HG02763 (cell line): ENCODE results near the gene FGFRL1.

Experiments used
- ATAC-seq: cut with Tn5 transposase; IDR thresholded peaks from one replicate; pipeline ENCODE4 v1.9.1; 2021; ENCODE audit warnings: mild to moderate bottlenecking, moderate library complexity; ENCODE audit not compliant: unreplicated experiment

FGFRL1 gene

DNA sequence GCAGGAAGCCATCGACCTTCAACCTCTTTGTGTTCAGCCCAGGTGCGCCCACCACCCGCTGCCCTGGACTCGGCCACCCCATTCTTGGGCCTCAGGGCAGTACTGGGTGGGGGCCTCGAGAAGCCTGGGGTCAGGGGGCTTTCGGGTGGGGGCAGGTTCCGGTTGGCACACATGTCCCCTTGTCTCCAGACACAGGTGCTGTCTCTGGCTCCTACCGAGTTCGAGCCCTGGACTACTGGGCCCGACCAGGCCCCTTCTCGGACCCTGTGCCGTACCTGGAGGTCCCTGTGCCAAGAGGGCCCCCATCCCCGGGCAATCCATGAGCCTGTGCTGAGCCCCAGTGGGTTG, 7.4 kb upstream of the FGFRL1 start:
- ATAC-seq, result no peak

DNA sequence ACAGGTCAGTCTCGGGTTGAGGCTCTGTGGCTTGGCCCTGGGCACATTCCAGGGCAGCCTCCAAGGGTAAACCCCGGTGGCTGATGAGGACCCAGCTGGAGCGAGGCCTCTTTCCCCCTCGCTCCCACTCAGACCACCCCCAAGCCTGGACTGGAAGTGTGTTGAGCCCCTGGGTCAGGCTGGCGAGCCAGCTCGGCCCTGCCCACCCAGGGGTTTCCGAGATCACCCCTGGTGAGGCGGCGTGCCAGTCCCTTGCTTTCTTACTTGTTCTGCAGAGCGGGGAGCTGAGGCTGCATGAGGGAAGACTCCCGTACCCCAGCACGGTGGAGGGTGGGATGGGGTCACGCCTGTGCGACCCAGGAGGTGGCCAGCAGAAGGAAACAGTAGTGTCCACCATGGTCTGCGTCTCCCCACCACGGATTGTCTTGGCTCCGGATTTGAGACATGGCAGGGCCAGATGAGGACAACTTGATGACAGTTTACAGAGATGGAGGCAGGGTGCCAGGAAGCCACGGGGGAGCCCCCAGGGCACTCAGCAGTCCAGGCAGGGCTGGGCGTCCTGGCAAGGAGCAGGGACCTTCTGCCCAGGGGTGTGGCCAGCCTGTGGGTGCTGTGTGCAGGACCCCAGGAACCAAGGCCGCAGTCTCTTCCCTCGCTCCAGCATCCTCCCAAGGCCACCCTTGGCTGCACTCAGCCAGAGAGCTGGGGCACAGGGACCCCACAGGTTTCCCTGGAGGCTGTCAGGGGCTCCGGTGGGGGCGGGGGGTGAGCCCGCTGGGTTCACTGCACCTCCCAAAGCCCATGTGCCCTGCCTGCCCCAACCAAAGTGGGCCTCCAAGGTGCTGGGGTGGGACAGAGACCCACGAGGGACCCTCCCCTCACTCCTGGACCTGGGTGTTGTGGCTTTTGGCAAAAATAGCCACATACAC, 6.6 kb upstream of the FGFRL1 start:
- ATAC-seq, result no peak

DNA sequence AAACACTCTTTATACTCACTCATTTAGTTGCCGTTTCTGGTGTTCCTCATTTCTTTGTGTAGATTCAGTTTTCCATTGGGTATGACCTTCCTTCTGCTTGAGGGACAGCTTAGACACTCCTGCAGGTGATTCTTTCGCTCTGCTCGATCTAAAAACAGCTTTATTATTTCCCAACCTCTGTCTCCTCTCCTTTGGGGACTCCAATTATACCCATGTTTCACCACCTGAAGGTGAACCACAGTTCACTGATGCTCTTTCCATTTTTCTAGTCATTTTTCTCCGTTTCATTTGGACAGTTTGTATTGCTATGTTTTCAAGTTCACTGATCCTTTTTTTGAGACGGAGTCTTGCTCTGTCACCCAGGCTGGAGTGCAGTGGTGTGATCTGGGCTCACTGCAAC, 4.6 kb upstream of the FGFRL1 start:
- no peak for ATAC-seq

DNA sequence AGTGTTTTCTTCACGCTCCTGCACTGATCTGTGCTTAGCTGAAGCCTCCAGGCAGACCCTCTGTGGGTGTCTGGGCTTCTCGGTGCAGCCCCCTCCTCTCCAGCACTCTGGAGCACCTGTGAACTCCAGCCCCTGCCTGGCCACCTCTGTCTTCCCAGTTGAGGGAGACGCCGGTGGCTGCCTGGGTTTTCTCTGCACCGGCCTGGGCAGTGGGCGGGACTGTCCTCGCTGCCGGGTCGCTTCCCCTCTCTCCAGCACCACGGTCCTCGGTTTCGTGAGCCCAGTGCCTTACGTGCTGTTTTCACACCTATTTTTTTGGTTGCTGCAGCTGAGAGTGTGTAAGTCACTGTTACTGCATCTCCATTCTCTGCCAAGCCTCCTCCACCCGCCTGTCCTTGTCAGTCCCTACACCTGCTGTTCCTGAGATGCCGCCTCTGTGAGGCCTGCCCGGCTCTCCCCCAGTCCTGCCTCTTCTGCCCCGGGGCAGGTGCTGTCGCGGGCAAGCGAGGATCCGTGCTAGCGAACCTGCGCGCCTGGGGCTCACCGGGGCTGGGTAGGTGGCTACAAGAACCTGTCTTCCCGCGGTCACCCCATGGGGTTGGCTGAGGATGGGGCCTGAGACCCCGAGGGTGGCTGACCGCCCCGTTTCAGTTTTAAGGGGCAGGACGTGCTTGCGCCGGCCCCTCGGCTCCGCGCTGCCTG, 2.4 kb upstream of the FGFRL1 start:
- ATAC-seq, result no peak

DNA sequence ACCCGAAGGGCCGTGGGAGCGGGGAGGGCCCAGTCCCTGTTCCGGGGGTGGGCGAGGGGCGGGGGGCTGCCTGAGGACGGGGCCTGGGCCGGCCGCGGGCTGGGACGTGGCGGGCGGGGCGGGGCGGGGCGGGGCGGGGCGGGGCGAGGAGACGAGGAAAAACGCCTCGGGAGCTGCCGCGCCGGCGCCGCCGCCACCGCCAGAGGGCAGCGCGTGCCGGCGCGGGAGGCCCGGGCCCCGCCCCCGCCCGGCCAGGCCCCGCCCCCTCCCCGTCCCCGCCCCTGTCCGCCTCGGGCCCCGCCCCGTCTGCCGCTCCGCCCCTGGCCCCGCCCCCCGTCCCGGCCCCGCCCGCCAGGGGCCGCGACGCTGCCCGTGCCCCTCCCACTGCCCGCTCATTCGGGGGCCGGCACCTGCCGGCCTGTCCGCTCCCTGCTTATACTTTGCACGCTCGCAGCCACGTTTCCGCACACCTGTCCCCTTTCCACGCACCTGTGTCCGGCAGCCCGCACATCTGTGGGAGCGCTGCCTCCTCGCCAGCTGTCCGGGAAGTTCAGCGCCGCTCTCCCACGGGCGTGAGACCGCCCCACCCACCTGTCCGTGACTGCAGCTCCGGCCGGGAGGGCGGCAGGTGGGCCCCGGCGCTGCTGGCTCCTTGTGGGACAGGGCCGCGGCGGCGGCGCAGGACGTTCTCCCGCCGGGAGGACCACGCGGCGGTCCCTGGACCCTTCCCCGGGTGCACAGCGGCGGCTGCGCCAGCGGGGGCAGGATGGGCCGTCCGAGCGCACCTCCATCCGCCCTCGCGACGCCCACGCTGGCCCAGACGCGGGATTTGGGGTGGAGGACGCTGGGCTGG, 1.7 kb upstream of the FGFRL1 start:
- ATAC-seq, result peak; percentile 39

DNA sequence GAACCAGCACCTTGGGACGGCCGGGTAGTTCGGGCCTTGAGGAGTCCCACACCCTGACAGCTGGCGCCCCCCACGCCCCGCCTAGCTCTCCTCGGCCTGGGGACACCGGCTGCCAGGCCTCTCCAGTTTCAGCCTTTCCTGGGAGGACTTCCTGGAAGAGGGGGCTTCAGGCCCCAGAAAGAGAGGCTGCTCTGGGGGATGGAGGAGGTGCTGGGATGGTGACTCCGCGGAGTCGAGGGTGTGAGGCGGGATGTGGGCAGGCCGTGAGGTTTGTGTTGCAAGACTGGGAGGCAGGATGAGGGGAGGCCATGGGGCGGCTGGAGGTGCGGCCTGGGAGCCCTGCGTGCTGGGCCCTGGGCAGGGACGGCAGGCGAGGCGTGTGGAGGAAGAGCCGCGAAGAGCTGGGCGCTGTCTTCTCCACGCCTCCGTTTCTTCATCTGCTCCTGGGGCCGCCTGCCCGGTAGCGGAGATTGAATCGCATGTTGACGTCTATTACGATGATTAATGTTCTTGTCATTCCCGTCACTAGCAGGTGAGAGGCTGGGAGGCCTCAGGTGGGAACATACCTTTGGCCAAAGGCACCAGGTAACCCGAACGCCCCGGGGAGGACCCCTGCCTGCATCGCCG, 918 bp upstream of the FGFRL1 start:
- ATAC-seq, result no peak

DNA sequence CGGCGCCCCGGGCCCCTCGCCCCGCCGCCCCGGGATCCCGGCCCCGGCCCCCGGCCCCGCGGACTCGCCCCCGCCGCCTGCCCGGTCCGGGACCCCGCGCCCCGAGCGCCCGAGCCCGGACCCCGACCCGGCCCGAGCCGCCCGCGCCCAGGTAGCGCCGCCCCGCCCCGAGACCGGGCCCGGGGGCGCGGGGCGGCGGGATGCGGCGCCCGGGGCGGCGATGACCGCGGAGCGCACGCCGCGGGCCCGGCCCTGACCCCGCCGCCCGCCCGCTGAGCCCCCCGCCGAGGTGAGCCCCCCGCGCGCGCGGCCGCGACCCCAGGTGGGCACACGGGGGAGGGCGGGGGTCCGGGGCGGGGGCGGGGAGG, 224 bp downstream of the FGFRL1 start:
- no peak for ATAC-seq

DNA sequence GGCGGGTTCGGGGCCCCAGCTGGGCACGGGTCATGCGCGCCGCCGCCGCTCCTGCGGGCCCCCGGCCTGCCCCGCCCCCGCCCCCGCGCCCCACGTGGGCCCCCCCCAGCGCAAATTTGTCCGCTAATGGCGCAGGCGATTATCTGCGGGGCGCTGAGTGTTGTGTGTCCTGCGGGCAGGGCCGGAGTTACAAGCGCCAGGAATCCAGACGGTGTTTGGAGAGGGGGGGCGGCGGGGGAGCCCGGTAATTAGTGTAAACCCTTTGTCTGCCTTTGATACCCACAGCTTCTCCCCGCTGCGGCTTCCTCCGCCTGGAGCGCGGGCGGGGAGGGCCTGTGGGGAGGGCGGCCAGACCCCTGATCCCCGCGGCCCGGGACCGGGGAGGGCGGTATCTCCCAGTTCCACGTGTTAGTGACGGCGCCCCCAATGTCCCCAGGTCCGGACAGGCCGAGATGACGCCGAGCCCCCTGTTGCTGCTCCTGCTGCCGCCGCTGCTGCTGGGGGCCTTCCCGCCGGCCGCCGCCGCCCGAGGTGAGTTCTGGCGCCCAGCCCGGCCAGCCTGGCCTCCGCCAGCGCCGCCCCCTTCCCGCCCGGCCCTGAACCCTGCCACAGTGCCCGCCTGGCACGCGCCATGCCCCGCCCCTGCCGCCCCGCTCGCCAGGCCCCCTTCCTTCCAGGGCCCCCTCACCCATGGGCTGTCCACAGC, 761 bp downstream of the FGFRL1 start:
- ATAC-seq, result no peak

DNA sequence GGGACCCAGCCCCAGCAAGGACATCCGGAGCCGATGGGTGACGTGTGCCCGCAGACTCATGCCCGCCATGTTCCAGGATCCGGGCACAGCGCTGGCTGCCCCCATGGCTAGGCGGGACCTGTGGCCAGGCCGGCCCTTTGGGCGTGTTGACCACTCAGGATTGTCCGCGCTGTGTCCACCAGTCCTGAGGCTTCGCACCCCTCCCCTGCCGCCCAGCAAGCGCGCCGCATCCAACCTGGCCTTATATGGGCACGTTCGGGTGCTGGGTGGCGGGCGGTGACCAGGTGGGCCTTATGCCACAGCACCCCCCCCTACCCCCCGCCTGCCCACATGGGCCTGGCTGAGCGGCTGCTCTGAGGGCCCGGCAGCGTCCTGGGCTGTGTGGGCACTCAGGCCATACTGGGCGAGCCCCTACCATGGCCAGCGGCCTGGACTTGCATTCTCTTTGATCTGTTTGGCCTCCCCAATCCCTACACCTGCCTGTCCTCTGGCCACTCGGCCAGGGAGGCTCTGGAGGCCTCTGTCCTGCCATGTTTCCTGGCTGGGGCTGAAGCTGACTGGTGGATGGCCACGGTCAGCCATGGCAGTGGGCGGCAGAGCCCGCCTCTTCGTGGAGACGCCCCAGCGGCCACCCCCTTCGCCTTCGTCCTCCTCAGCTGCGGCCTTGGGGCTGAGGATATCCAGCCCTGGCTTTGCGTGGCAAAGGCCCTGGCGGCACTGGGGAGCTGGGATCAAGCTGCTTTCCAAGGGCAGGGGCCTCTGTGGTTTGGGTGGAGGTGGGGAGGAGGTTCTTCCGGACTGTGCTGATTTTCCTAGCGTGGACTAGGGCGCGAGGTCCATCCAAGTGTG, 2.0 kb downstream of the FGFRL1 start:
- no peak for ATAC-seq

DNA sequence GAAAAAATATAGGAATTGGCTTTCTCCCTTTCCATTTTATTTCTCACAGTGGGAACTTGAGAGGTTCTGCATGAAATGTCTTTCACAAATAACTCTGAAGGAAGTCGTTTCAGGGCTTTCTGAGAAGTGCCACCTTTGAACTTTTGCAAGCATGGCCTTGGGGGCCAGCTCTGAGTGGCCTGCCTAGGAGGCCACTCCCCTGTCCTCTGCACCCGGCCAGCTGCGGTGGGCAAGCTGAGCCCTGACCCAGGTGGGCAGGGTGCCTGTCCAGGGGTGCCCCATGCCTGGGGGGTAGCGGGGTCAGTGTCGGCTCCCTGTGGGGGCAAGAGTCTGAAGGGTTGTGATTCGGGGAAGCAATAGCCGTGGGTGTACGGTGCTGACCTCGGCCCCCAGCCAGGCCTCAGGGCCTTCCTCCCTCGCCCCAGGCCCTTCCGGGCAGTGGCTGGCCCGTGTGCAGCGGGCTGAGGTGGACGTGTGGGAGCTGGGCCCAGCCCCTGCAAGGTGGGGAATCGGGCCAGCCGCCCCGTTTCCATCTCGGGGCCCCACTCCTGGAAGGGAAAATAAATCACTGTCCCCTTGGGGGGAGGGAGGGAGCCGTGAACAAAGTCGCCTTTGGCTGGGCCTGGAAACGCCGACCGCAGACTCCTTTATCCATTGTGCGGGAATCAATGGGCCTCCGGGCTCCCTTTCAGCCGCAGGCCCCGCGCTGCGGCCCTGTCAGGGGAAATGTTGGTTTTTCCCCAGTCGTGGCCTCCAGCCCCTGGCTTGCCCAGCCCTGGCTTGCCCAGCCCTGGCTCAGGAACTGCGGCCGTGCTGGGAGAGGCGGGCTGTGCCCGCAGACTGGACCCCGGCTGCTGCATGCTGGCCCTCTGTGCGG, 3.1 kb downstream of the FGFRL1 start:
- ATAC-seq, result no peak

DNA sequence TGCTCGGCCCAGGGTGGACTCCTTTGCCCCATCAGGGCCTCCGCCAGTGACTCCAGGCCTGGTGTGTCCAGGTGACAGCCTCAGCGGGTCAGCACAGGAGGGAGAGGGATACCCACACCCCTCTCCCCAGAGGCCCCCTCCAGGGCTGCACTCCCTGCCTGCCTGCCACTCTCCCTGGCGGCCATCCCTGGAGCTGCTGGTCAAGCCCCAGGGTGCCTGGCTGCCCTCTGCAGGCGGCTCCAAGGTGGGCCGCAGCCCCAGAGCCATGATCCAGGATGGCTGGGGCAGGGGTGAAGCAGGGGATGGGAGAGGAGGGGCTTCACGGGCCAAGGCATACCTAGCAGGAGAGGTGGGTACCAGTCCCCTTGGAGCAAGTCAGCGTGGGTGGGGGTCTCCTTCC, 3.8 kb downstream of the FGFRL1 start:
- ATAC-seq, result no peak

DNA sequence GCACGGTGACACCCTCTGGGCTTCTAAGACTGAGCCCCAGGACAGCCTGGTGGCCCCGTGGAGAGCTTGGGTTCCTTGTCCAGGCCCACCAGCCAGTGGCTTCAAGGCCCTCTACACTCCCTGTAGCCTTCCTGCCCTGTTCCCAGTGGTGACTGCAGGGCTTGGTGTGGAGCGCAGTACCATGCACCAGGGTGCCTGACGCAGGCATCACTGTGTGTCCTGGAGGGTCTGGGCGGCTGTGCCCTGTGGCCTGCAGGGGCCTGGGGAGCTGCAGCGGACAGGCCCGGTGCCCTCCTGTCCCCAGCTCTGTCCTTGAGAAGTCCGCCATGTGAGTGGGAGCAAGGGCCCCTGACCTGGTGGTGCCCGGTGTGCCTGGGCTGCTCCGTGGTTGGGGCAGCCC, 4.3 kb downstream of the FGFRL1 start:
- ATAC-seq, result no peak

DNA sequence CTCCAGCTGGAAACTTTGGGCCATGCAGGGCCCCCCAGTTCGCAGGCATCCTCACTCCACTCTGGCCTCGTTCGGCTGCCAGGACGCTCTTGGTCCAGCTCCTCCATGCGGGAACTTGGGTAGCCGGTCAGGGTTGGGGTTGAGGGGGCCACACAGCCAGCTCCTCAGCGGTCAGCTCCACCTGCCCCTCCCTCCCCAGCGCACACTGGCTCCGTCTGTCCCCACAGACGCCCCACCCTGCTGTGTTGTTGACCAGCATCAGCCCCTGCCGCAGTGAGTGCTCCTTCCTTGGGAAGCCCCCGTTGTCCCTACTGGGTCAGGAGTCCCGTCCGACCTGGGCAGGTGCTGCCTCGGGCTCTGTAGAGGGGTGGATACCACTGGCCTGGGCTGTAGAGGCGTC, 5.8 kb downstream of the FGFRL1 start:
- ATAC-seq, result no peak

DNA sequence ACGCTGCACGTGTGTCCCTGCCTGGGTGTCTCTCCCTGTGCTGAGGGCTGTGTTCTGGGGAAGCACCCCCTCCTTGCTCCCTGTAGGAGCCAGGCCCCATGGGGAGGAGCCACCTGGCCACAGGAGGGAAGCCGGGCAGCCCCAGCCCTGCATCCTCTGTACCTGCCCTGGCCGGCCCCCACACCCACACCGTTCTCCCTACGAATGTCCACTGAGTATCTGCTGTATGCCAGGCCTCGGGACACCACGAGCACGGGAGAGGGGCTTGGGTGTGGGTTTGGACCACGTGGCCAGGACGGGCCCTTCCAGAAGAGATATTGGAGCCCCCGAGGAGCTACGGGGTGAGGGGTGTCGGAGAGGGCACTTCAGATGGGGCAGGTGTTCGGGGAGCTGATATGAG, 6.3 kb downstream of the FGFRL1 start:
- no peak for ATAC-seq

DNA sequence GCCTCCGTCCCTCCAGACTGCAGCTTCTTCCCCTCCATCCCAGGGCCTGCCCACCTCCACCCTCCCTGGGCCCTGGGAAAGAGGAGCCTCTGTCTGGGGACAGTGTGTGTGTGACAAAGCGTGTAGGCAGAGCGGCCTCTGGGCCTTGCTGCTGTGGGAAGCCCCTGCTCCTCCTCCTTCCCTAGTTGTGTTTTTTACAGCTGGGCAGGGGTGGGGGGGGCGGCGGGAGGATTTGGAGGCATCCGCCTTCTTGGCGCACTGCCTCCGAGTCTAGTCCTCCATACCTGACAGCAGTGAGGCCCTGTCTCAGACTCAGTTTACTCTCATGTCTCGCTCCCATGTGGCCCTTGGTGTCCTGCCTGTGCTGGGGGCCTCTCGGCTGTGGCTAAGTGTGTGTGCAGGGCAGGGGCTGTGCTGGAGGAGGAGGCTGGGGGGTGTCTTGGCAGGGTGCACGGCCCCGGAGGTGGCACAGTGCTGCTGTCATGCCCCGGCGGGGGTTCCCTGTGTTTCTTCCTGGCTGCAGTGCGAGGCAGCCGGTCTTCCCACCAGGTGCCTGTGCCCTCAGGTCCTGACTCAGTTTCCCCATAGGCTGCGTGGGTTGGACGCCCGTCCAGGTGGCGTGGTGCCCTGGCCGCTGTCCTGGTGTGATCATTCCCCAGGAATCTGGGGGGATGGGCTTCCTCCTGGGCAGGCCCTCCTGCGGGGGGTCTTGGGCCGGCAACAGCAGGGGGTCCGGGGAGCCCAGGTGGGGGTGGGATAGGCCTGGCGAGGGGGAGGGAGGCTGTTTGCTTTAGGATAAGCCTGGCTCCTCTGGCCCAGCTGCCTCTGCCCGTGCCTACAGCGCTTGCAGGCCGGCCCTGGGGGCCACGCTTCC, 7.0 kb downstream of the FGFRL1 start:
- ATAC-seq, result no peak

DNA sequence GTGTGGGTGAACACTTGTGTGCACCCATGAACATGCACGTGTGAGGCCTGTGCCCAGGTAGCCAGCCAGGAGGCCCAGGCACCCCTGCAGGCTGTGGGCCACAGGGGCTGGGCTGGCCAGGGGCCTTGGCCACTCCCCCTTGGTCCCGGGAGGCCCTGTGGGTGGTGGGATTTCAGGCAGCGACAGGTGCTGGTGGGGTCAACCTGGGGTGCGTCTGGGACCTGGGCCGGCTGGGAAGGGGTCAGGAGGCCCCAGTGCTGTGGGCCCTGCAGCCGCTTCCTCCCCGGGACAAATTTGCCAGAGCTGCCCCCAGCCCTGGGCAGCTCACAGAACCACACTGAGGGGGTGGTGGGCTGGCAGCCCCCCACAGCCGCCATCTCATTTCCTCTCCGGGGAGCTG, 7.9 kb downstream of the FGFRL1 start:
- ATAC-seq, result no peak

DNA sequence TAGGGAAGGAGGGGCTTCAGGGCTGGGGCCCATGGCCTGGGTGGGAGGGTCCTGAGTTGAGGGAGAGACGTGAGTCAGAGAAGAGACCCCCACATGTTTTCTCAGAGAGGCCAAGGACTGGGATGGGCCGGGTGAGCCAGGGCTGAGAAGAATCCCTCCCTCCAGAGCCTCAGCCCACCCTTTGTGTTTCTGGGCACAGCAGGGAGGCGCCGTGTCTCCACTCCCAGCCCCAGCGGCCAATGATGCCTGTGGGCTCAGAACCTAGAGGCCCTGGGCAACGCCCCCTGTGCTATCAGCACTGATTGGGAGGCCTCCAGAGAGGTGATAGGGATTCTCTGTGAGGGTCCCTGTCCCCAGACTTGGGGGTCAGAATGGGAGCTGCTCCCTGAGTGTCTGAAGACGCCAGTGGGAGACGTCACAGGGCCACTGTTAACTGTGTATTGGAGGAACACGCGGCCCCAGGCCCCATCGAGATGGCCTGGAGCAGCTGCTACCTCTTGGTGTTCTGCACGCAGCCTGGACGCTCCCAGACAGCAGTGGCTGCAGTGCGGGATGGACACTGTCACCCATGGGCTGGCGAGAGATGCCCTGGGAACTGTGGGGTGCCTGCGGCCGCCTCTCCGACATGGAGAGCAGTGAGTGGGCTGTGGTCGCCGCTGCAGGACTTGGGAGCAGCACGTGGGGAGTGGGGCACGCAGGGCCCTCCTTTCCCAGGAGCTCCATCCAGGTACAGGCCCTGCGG, 8.5 kb downstream of the FGFRL1 start:
- ATAC-seq, result no peak
